ENCODE measurements around the gene GRIK1.

DNA sequence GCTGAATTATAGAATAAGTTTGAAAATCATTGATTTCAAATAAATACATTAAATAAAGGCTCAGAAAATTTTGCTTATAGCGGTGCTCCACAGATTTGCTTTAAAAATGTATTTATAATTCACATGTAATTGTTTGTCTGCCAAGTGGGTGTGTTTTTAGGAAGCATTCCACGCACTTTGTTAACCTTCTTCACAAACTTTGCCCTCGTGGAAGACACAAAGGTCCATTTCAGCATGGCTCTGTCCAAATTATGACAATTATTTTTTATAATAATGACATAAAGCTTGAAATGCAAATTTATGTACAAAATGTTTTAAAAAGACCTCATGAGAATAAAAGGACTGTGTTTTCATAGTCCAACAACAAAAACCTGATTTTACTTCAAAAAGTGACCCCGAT is 146.1 kb downstream of the GRIK1 start:
- TF ChIP-seq, protein P1, sequence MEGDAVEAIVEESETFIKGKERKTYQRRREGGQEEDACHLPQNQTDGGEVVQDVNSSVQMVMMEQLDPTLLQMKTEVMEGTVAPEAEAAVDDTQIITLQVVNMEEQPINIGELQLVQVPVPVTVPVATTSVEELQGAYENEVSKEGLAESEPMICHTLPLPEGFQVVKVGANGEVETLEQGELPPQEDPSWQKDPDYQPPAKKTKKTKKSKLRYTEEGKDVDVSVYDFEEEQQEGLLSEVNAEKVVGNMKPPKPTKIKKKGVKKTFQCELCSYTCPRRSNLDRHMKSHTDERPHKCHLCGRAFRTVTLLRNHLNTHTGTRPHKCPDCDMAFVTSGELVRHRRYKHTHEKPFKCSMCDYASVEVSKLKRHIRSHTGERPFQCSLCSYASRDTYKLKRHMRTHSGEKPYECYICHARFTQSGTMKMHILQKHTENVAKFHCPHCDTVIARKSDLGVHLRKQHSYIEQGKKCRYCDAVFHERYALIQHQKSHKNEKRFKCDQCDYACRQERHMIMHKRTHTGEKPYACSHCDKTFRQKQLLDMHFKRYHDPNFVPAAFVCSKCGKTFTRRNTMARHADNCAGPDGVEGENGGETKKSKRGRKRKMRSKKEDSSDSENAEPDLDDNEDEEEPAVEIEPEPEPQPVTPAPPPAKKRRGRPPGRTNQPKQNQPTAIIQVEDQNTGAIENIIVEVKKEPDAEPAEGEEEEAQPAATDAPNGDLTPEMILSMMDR (IDR thresholded peaks at IDR 0.05; ENCODE audit: borderline replicate concordance, extremely low read depth, low read length, poor library complexity, severe bottlenecking), result no peak
- no peak for TF ChIP-seq EZH2 (IDR thresholded peaks at IDR 0.05; ENCODE audit: borderline replicate concordance, low read depth, low read length, severe bottlenecking)
